ENCODE data around the gene SUMO3. TPM values are rescaled to one million over a fixed set of nuclear protein-coding genes. Genes with fewer than 3 reads are reported as not detected.

Gene SUMO3
- total and polyA plus RNA-seq, 2 of the 4 experiments (the other 2 are of a cell fraction) = 64.9 to 101 TPM

DNA sequence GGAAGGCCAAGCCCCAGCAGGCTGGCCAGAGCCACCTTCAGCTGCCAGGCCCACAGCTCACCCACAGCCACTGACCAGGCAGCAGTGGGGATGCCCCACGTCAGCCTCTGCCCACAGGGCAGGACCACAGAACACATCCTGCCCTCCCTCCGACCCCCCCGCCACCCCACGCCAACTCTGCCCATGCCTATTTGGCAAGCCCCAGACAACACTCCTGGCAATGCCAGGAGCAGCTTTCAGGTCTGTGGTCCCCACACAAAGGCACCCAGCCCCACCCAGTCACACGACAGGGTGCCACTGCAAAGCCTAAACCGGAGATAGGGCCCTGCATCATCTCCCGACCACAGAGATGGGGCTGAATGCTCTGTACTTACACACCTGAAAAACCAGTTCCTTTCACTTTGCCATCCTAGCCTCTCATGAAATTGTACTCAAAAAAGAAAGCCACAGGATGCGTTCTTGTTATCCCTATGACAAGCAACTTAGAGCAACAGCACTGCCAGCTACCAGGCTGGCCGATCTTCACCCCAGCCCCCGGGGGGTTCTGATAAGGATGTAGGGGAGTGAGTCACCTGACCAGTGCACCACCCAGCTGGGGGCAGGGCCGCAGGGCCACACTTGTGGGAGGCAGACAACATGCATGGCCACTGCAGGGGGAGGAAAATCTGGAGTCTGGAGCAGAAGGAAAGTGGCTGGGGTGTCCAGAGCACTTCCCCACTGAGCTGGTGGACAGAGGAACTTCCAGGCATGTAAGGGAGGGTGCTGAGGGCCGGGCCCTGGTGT is 52.4 kb downstream of the SUMO3 start:
- in situ Hi-C loops (cut with MboI; ENCODE audit: low sequenced_read_pairs) = no loop called here
- Histone ChIP-seq H2BK120ac (ENCODE audit: low read depth, low read length) (no peak overlapping the region), H2BK15ac (ENCODE audit: low read depth, low read length) (no peak overlapping the region), H3K23ac (ENCODE audit: low read depth, low read length) (no peak overlapping the region), H3K9me1 (ENCODE audit: insufficient read depth, low read length) (no peaks in the 10 kb centered on the region), H2AK9ac (replicated peaks; ENCODE audit: low read depth, low read length, poor library complexity) (peak overlapping the region; percentile 42), H2BK5ac (ENCODE audit: low read depth, low read length, poor library complexity, severe bottlenecking) (no peak overlapping the region), H3K9me3 (ENCODE audit: control insufficient read depth, insufficient read depth, low read length) (no peaks in the 10 kb centered on the region), H3K4ac (ENCODE audit: low read depth, low read length) (no peak overlapping the region), H4K20me1 (ENCODE audit: insufficient read depth, low read length) (no peaks in the 10 kb centered on the region; the same call in none of the 2 replicates), H3K27me3 (ENCODE audit: control insufficient read depth, insufficient read depth, low read length) (no peaks in the 10 kb centered on the region; the same call in 1 of the 2 replicates), H3K14ac (replicated peaks; ENCODE audit: low read depth, low read length) (no peak overlapping the region), H2BK20ac (ENCODE audit: low read depth, low read length) (no peak overlapping the region), H3K4me2 (ENCODE audit: low read depth, low read length) (no peak overlapping the region), H3K9ac (ENCODE audit: low read depth, low read length) (no peak overlapping the region), H3K56ac (ENCODE audit: extremely low read depth, insufficient read depth, low read length) (no peak overlapping the region), H2AK5ac (ENCODE audit: low read depth, low read length) (no peak overlapping the region), H3K18ac (ENCODE audit: low read depth, low read length) (no peak overlapping the region), H3K4me1 (ENCODE audit: control insufficient read depth, insufficient read depth, low read length) (no peaks in the 10 kb centered on the region), H3K4me3 (ENCODE audit: insufficient read depth, low read depth, low read length) (no peak overlapping the region), H4K5ac (ENCODE audit: low read depth, low read length) (no peak overlapping the region), H3K79me1 (ENCODE audit: low read depth in 1 of 2, low read length in 2 of 2) (no peaks in the 10 kb centered on the region), H3K27ac (ENCODE audit: insufficient read depth, low read length) (no peak overlapping the region), H4K8ac (ENCODE audit: low read depth in 2 of 2, low read length in 2 of 2) (no peak overlapping the region), H2AFZ (replicated peaks; ENCODE audit: low read length, poor library complexity) (peak overlapping the region; percentile 14), H4K91ac (ENCODE audit: insufficient read depth, low read depth, low read length) (no peak overlapping the region), H3K36me3 (ENCODE audit: control insufficient read depth, insufficient read depth, low read length) (peaks cover 6% of the 10 kb centered on the region)
- ChIA-PET POLR2A (ENCODE audit: unreplicated experiment) (no interaction called here), CTCF (interaction anchor here (0.6 kb wide), 1 partner anchor 250 kb away, joined by 3 read pairs; no protein-coding TSS in a partner anchor)
- 54% methylated on average over 4 of the region's 12 CpGs; no CpG with 5 or more reads in 1 of the 2 experiments for WGBS, 2 experiments (ENCODE audit: extremely low coverage in 2 of 2, insufficient read length in 1 of 2)
- BruUV-seq (replicated peaks) = no TSS peak
- intact Hi-C loops (cut with micrococcal nuclease) = no loop called here
- ATAC-seq (ENCODE audit: low read depth) = peak; percentile 10
- dilution Hi-C loops (cut with HindIII; ENCODE audit: low sequenced_read_pairs, unreplicated experiment) = no loop called here
- no peak for DNase-seq
- TF ChIP-seq BHLHE40 (IDR thresholded peaks at IDR 0.05; ENCODE audit: low read depth, low read length) = no peak
- TF ChIP-seq CEBPB (IDR thresholded peaks at IDR 0.05; ENCODE audit: low read depth, low read length) = no peak
- TF ChIP-seq CTCF (conservative IDR thresholded peaks at IDR 0.05; ENCODE audit: low read depth, low read length) = no peak
- no peak for TF ChIP-seq POLR2A (IDR thresholded peaks at IDR 0.05; ENCODE audit: low read depth, low read length)
- no peak for TF ChIP-seq RAD21 (IDR thresholded peaks at IDR 0.05; ENCODE audit: low read length)
- TF ChIP-seq MAFK (IDR thresholded peaks at IDR 0.05; ENCODE audit: low read depth, low read length) = no peak
- no peak for TF ChIP-seq SMC3 (IDR thresholded peaks at IDR 0.05; ENCODE audit: low read depth, low read length)
- no peak for TF ChIP-seq FOS (IDR thresholded peaks at IDR 0.05; ENCODE audit: low read depth, low read length)
- no peak for TF ChIP-seq RCOR1 (IDR thresholded peaks at IDR 0.05; ENCODE audit: insufficient replicate concordance, low read length)
- TF ChIP-seq RFX5 (IDR thresholded peaks at IDR 0.05; ENCODE audit: low read depth, low read length) = no peak
- TF ChIP-seq MXI1 (IDR thresholded peaks at IDR 0.05; ENCODE audit: borderline replicate concordance, low read depth, low read length) = no peak
- TF ChIP-seq CHD1 (IDR thresholded peaks at IDR 0.05; ENCODE audit: low read depth, low read length) = no peak
- TF ChIP-seq, protein P1, sequence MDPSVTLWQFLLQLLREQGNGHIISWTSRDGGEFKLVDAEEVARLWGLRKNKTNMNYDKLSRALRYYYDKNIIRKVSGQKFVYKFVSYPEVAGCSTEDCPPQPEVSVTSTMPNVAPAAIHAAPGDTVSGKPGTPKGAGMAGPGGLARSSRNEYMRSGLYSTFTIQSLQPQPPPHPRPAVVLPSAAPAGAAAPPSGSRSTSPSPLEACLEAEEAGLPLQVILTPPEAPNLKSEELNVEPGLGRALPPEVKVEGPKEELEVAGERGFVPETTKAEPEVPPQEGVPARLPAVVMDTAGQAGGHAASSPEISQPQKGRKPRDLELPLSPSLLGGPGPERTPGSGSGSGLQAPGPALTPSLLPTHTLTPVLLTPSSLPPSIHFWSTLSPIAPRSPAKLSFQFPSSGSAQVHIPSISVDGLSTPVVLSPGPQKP (IDR thresholded peaks at IDR 0.05; ENCODE audit: borderline replicate concordance, low read depth, low read length) = no peak
- TF ChIP-seq NFE2L2 (IDR thresholded peaks at IDR 0.05; ENCODE audit: low read depth, low read length) = no peak
- no peak for TF ChIP-seq MAZ (IDR thresholded peaks at IDR 0.05; ENCODE audit: borderline replicate concordance, low read depth, low read length)

All from IMR-90 (cell line).